ENCODE data around the gene DTNBP1.

DTNBP1 gene

GRCh38 chr6:15507746-15508145, 155.1 kb downstream of the DTNBP1 start:
- in situ Hi-C loops (cut with MboI; ENCODE audit: low sequenced_read_pairs): no loop called here

- in situ Hi-C loops (cut with MboI; ENCODE audit: low sequenced_read_pairs): no loop called here
Observed at GRCh38 chr6:15507221-15507620, 155.6 kb downstream of the DTNBP1 start.

DNA sequence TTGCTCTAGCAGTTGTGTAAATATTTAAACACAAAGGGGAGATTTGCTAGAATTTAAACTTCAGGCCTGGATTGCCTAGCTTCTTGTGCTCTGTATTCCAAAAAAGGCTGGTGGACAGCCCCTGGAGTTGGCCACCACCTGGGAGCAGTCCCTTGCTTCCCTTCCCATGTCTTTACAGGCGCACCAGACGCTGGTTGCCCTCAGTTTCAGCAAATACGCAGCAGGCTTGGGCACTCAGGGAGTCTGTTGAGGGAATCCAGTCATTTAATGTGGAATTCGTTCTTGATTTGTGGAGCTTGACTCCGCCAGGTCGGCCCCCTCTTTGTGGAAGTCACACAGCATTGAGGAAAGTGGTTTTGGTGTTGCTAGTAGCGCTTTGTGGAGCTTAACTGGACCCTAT, 156.8 kb downstream of the DTNBP1 start:
- in situ Hi-C loops (cut with MboI; ENCODE audit: low sequenced_read_pairs): no loop called here

GRCh38 chr6:15505463-15505918, 157.3 kb downstream of the DTNBP1 start:
- in situ Hi-C loops (cut with MboI; ENCODE audit: low sequenced_read_pairs): no loop called here

GRCh38 chr6:15504581-15505350, 158.1 kb downstream of the DTNBP1 start:
- in situ Hi-C loops (cut with MboI; ENCODE audit: low sequenced_read_pairs): no loop called here

DNA sequence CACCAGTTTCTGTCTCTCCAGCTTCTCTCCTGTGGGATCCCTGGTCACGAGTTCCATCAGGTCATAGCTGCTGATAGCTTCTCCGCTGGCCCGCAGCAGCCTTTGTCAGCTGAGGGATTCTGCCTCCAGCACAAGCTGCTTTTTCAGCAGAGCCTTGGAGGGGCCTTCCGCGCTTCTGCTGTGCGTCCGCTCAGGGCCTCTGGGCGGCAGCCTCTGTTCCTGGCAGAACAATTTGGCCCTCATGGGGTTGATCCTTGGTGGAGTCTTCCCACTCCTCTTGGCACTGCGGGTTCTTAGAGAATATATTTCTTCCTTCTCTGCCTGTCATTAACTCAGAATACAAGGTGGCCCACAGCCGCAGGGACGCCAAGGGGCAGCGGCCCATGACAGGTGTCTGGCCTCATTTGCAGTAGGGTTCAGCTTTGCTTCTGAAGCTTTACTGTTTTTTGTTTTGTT, 158.8 kb downstream of the DTNBP1 start:
- in situ Hi-C loops (cut with MboI; ENCODE audit: low sequenced_read_pairs): no loop called here

- in situ Hi-C loops (cut with MboI; ENCODE audit: low sequenced_read_pairs): no loop called here
Observed at GRCh38 chr6:15503346-15503680, 159.5 kb downstream of the DTNBP1 start.

DNA sequence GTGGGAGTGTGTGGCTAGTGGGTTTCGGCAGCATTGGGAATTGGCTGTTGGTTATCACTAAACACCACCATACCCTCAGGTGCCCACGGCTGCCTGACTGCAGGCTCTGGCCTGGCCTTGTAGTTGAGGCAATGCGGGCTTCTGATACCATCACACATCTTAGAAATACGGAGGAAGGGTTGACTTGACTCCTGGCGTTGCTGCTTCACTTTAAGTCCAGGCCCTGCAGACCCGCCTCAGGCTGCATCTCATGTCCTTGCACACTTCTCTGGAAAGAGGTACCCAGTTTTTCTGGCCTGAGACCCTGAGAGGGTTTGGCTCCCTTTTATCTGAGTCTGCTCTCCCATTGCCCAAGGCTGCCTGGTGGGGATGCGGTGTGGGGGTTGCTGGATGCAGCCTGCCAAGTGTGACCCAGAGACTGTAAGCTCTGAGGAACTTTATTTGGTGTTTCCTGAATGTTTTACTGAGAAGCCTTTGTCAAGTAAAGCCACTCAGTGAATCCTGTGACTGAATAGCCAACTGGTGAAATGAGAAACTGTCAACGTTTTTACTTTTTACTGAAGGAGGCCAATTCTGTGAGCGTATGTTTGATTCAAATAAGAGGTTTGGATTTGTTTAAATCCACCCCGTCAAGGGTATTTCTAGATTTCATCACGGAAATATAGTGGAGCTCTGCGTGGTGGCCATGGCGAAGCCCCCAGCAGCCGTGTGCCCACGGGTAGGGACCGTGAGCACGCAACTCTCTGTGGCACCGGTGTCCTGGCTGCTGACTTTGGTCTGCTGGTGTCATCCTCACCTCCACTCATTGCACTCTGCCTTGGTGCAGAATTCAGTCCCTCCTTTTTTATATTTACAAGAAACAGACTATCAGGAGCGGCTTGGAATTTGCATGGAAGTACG, 160.1 kb downstream of the DTNBP1 start:
- in situ Hi-C loops (cut with MboI; ENCODE audit: low sequenced_read_pairs): no loop called here

DNA sequence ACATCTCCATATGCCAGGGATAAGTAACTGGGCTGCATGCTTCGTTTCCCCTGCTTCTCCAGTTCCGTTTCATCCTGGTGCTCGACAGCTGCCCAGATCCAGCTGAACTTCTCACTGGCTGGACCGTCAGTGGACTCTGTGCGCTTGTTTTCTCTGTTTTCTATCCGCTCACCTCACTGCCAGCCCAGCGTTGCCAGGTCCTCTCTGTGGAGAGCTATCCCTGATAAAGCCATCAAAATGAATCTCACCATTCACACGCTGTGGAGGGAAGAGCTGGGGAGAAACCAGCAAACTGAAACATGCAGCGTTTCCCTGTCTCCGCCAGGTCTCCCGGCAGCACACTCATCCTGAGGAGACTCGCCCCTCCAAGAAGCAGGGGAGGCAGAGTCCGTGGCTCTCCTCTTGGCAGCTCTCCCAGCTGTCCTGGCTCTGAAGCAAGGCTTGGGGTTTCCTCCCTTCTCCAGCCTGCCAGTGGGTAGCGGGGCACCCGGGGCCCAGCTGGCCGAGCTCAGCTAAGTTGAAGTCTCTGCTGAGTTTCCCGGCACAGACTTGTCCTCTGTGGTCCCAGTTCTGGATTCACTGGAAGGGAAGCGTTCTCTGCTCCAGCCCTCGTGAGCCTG, 160.9 kb downstream of the DTNBP1 start:
- in situ Hi-C loops (cut with MboI; ENCODE audit: low sequenced_read_pairs): no loop called here

DNA sequence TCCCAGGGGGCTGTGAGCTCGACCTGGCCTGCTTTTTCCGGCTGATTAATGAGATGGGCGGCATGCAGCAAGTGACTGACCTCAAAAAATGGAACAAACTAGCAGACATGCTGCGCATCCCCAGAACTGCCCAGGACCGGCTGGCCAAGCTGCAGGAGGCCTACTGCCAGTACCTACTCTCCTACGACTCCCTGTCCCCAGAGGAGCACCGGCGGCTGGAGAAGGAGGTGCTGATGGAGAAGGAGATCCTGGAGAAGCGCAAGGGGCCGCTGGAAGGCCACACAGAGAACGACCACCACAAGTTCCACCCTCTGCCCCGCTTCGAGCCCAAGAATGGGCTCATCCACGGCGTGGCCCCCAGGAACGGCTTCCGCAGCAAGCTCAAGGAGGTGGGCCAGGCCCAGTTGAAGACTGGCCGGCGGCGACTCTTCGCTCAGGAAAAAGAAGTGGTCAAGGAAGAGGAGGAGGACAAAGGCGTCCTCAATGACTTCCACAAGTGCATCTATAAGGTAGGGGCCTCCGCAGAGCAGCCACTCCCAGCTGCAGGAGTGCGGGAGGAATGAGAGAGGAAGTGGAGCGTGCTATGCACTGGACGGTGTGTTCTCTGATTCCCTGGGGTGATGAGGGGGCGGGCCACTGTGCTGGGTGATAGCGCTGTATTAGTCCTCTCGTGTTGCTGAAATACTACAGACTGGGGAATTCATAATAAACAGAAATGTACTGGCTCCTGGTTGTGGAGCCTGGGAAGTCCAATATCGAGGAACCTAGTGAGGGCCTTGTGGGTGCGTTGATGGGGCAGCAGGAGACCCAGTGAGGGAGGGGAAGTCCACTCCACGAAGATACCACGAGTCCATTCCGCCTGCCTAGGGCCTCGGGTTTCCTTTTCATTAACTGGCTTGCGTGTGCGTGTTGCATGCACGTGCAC, 161.7 kb downstream of the DTNBP1 start:
- in situ Hi-C loops (cut with MboI; ENCODE audit: low sequenced_read_pairs): no loop called here

DNA sequence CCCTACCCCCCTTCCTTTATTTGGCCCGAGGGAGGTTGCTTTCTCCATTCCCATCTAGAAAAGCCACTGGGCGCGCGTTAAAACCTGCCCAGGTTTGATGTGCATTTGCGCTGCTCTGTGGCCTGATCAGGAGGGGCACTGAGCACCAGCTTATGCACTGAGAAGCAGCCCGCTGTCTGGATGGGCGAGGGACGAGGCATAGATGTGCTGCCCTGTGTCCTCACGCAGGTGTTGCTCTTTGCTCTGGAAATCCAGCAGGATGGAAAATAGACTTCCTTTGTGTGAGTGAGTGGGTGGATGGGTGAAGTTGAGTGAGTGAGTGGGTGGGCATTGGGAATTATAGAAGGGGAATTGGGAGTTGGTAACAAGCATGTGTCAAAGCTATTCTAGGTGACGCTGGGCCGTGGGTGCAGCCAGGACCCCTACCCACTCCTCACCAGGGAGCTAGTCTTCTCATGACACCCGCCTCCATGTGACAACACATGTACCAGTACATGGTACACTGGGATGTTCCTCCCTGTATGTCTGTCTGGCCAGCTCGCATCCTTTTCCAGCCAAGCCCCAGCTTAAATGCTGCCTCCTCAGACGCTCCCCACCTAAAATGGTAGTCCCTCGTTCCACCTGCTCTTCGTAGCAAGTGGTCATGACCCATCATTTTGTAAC, 162.6 kb downstream of the DTNBP1 start:
- in situ Hi-C loops (cut with MboI; ENCODE audit: low sequenced_read_pairs): no loop called here

GRCh38 chr6:15499591-15499990, 163.2 kb downstream of the DTNBP1 start:
- in situ Hi-C loops (cut with MboI; ENCODE audit: low sequenced_read_pairs): no loop called here

GRCh38 chr6:15499125-15499524, 163.7 kb downstream of the DTNBP1 start:
- in situ Hi-C loops (cut with MboI; ENCODE audit: low sequenced_read_pairs): no loop called here

DNA sequence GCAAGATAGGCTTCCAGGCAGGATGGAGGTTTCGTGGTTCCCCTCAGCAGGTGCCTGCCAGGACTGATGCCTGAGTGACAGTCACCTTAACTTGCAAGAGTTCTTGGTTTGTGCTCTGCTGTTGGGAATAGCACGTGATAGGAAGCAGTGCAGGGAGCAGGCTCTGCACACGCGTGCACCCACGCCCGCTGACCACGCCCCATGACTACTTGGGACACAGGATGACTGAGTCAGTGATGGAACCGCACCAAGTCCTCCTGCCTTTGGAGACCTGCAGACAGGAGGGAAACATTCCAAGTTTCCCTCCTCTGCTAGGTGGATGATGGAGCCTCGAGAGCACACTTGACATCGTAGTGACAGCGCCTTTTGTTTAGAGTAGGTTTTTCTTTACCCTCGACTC, 164.2 kb downstream of the DTNBP1 start:
- in situ Hi-C loops (cut with MboI; ENCODE audit: low sequenced_read_pairs): no loop called here

DNA sequence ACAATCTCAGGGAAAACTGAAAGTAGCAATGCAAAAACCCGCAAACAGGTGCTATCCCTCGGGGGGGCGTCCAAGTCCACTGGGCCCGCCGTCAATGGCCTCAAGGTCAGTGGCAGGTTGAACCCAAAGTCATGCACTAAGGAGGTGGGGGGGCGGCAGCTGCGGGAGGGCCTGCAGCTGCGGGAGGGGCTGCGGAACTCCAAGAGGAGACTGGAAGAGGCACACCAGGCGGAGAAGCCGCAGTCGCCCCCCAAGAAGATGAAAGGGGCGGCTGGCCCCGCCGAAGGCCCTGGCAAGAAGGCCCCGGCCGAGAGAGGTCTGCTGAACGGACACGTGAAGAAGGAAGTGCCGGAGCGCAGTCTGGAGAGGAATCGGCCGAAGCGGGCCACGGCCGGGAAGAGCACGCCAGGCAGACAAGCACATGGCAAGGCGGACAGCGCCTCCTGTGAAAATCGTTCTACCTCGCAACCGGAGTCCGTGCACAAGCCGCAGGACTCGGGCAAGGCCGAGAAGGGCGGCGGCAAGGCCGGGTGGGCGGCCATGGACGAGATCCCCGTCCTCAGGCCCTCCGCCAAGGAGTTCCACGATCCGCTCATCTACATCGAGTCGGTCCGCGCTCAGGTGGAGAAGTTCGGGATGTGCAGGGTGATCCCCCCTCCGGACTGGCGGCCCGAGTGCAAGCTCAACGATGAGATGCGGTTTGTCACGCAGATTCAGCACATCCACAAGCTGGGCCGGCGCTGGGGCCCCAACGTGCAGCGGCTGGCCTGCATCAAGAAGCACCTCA, 166.3 kb downstream of the DTNBP1 start:
- in situ Hi-C loops (cut with MboI; ENCODE audit: low sequenced_read_pairs): no loop called here

DNA sequence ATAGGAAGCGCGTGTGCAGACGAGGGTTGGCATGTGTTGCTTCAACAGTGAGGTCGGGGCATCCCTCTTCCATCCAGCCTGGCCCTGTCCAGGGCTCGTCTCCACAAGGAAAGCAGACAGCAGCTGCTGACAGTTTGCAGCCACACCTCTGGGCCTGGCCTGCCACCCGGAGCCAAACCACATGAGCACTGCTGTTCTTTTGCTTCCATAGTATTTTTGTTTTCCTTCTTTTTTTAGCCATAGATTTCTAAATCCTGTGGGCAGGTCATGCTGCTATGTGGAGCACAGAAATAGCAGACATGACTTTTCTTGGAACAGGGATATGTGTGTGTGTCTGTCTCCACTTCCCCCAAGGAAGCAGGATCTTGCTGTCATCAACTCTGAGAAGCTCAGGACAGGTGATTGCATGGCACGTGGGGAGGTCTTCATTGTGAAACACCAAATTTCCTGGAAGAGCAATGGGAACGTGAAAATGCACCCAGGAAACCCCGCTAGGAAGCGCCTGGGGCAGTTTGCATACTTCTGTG, 167.4 kb downstream of the DTNBP1 start:
- in situ Hi-C loops (cut with MboI; ENCODE audit: low sequenced_read_pairs): no loop called here

DNA sequence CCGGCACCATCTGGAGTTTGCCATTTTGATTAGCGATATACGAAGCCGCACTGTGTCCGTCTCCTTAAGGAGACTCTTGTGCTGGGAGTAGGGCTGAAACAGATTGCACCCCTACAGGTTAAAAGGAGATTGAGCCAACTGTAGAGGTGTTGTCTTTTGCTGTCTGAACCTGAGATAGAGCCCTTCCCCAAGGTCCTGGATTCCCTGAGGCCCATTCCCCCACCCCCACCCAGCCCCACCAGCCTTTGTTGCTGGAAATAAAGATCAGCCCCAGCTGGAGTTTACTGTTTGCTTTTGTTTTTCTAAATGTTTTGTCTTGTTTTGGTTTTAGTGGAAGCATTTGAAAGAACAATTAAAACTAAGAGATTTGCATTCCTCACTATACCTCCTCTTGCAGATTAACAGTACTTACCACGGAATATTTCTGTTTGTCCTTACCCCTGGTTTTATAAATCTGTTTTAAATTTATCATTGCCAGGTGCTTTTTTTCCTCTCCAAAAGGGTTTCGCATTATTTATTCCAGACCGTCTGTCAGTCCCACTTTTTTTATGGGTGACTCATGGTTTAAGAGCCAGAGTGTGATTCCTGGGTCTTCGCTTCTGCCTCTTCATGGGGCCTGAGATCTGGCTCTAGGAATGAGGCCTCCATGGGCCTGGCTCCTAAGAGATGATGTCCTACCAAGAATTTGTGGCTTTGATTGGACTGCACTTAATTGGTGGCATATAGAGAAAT, 169.2 kb downstream of the DTNBP1 start:
- in situ Hi-C loops (cut with MboI; ENCODE audit: low sequenced_read_pairs): no loop called here

DNA sequence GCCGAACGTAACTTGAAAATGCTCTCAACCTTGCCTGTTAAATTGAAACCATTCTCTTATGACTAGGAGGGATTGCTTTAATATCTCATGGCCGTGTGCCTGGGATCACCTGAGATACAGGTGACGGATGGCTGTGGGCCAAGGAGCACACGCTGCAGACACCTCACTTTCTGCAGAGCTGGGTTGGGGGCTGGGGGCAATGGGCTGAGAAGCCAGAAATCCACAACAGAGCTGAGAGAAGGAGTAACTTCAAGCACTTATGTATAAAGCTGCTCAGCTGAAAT, 170.9 kb downstream of the DTNBP1 start:
- in situ Hi-C loops (cut with MboI; ENCODE audit: low sequenced_read_pairs): no loop called here

Data from HL-60/S4 treated with retinoic acid at 250 ng/mL for 4 days and 3 days (cell line).